ENCODE measurements around the gene WFIKKN2. TPM values are rescaled to one million over a fixed set of nuclear protein-coding genes. Genes with fewer than 3 reads are reported as not detected.

WFIKKN2 gene
- total and polyA plus RNA-seq, 2 donors (not counting 1 experiment from before 2014, with no cell fraction given), result 0.02 to 0.33 TPM

- Histone ChIP-seq H3K4me1 (ENCODE audit: control insufficient read depth, extremely low read depth, insufficient read depth, low read length) (no peaks in the 10 kb centered on the region), H4K20me1 (ENCODE audit: control insufficient read depth, extremely low read depth, insufficient read depth, low read length) (no peaks in the 10 kb centered on the region), H3K27ac (ENCODE audit: insufficient read depth, low read length) (no peak overlapping the region), H3K9me3 (ENCODE audit: control insufficient read depth, insufficient read depth, low read depth, low read length) (no peaks in the 10 kb centered on the region), H3K36me3 (ENCODE audit: control insufficient read depth, insufficient read depth, low read length) (no peaks in the 10 kb centered on the region), H3K9ac (ENCODE audit: insufficient read depth, low read length) (no peak overlapping the region), H3K27me3 (ENCODE audit: control insufficient read depth, insufficient read depth, low read length) (peaks cover 3% of the 10 kb centered on the region), H3K79me2 (ENCODE audit: control insufficient read depth, insufficient read depth, low read length) (no peaks in the 10 kb centered on the region), H3K4me3 (replicated peaks in 1 of 4; ENCODE audit: control extremely low read depth in 1 of 4, insufficient read depth in 1 of 4, low read depth in 3 of 4, low read length in 4 of 4) (no peak overlapping the region), H2AFZ (ENCODE audit: low read length) (no peak overlapping the region), H3K4me2 (ENCODE audit: extremely low read depth, insufficient read depth, low read length) (no peak overlapping the region)
- no peak for DNase-seq (ENCODE audit: low read depth in 2 of 2)
- TF ChIP-seq CTCF (conservative IDR thresholded peaks at IDR 0.05 in 1 of 2, IDR thresholded peaks at IDR 0.05 in 1 of 2; ENCODE audit: low read depth in 1 of 2, low read length in 2 of 2) (no peak), EZH2 (IDR thresholded peaks at IDR 0.05; ENCODE audit: low read length, missing control alignments) (no peak)
Measured at GRCh38 chr17:50793007-50793406, 42.4 kb upstream of the WFIKKN2 start.

- Histone ChIP-seq H3K79me2 (ENCODE audit: control insufficient read depth, insufficient read depth, low read length) (no peaks in the 10 kb centered on the region), H3K9me3 (ENCODE audit: control insufficient read depth, insufficient read depth, low read depth, low read length) (no peaks in the 10 kb centered on the region), H3K27ac (ENCODE audit: insufficient read depth, low read length) (no peak overlapping the region), H3K4me3 (replicated peaks in 1 of 4; ENCODE audit: control extremely low read depth in 1 of 4, insufficient read depth in 1 of 4, low read depth in 3 of 4, low read length in 4 of 4) (no peak overlapping the region), H3K27me3 (ENCODE audit: control insufficient read depth, insufficient read depth, low read length) (peaks cover 3% of the 10 kb centered on the region), H3K9ac (ENCODE audit: insufficient read depth, low read length) (no peak overlapping the region), H3K4me1 (ENCODE audit: control insufficient read depth, extremely low read depth, insufficient read depth, low read length) (no peaks in the 10 kb centered on the region), H3K36me3 (ENCODE audit: control insufficient read depth, insufficient read depth, low read length) (no peaks in the 10 kb centered on the region), H2AFZ (ENCODE audit: low read length) (no peak overlapping the region), H4K20me1 (ENCODE audit: control insufficient read depth, extremely low read depth, insufficient read depth, low read length) (no peaks in the 10 kb centered on the region), H3K4me2 (ENCODE audit: extremely low read depth, insufficient read depth, low read length) (no peak overlapping the region)
- DNase-seq (ENCODE audit: low read depth in 2 of 2), result no peak
- TF ChIP-seq EZH2 (IDR thresholded peaks at IDR 0.05; ENCODE audit: low read length, missing control alignments) (no peak), CTCF (conservative IDR thresholded peaks at IDR 0.05 in 1 of 2, IDR thresholded peaks at IDR 0.05 in 1 of 2; ENCODE audit: low read depth in 1 of 2, low read length in 2 of 2) (no peak)
Measured at GRCh38 chr17:50794361-50794760, 41.0 kb upstream of the WFIKKN2 start.

GRCh38 chr17:50797135-50797810 is 38.1 kb upstream of the WFIKKN2 start:
- Histone ChIP-seq H3K79me2 (ENCODE audit: control insufficient read depth, insufficient read depth, low read length) (no peaks in the 10 kb centered on the region), H3K27me3 (ENCODE audit: control insufficient read depth, insufficient read depth, low read length) (no peaks in the 10 kb centered on the region), H3K36me3 (ENCODE audit: control insufficient read depth, insufficient read depth, low read length) (no peaks in the 10 kb centered on the region), H3K9me3 (ENCODE audit: control insufficient read depth, insufficient read depth, low read depth, low read length) (no peaks in the 10 kb centered on the region), H3K4me3 (replicated peaks in 1 of 4; ENCODE audit: control extremely low read depth in 1 of 4, insufficient read depth in 1 of 4, low read depth in 3 of 4, low read length in 4 of 4) (no peak overlapping the region), H2AFZ (ENCODE audit: low read length) (no peak overlapping the region), H3K4me2 (ENCODE audit: extremely low read depth, insufficient read depth, low read length) (no peak overlapping the region), H3K4me1 (ENCODE audit: control insufficient read depth, extremely low read depth, insufficient read depth, low read length) (no peaks in the 10 kb centered on the region), H3K9ac (ENCODE audit: insufficient read depth, low read length) (no peak overlapping the region), H4K20me1 (ENCODE audit: control insufficient read depth, extremely low read depth, insufficient read depth, low read length) (no peaks in the 10 kb centered on the region), H3K27ac (ENCODE audit: insufficient read depth, low read length) (no peak overlapping the region)
- DNase-seq (ENCODE audit: low read depth in 2 of 2), result no peak
- TF ChIP-seq CTCF (conservative IDR thresholded peaks at IDR 0.05 in 1 of 2, IDR thresholded peaks at IDR 0.05 in 1 of 2; ENCODE audit: low read depth in 1 of 2, low read length in 2 of 2), result no peak
- TF ChIP-seq EZH2 (IDR thresholded peaks at IDR 0.05; ENCODE audit: low read length, missing control alignments), result no peak
